Glomerular visceral epithelial cell (primary cell): Measurements from ENCODE around the gene ZNF444.

Experiments
- DNase-seq: peaks from one replicate; pipeline ENCODE4 v3.0.0-alpha.2; 2016; ENCODE audit errors: extremely low spot score

Gene ZNF444

DNA sequence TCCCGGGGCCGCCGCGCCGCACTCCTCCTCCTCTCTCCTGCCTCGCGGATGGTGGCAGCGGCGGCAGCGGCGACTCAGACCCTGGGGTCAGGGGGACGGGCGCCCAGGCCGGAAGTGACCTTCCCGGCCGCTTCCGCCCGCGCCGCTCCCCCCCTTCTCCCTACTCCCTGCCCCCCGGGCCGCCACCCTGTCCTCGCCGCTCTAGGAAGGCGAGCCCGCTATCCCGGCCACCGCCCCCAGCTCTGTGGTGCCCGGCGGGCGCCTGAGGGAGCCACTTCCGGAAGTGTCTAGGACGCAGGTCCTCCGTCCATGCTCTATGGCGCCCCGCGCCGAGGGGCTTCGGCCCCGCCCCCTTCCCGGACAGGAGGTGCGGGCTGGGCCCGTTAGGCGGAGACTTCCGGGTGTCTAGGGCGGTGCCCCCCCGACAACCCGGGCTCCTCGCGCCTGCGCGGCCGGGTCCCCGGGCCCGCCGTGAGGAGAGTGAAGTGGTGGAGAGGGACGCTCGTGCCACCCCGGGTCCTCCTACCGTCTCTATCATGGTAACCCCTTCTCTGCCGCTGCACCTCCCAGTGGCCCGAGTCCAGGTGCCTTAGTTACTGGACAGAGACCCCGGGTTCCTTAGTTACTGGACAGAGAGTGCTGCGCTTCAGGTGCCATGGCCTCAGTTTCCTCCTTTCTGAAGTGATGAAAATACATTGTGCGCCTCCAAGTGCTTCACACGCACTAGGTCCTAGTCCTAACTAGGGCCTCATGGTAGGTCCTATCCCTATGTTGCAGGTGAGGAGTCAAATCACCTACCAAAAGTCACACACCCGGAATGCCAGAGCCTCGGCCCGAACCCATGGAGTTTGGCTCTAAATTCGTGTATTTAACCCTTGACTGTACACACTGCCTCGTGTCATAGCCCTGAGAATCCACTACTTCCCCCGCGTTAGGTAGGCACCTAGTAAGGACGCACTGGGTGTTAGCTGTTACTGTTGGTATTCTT is 19.6 kb upstream of the ZNF444 start, which contains the start of gene ZNF787:
Gene ZNF787 (minus strand): TSS at position 116 of the 988 bp plus-strand sequence. CDS start 18,078 bp downstream, outside the sequence.
- peak; percentile 99 for DNase-seq

DNA sequence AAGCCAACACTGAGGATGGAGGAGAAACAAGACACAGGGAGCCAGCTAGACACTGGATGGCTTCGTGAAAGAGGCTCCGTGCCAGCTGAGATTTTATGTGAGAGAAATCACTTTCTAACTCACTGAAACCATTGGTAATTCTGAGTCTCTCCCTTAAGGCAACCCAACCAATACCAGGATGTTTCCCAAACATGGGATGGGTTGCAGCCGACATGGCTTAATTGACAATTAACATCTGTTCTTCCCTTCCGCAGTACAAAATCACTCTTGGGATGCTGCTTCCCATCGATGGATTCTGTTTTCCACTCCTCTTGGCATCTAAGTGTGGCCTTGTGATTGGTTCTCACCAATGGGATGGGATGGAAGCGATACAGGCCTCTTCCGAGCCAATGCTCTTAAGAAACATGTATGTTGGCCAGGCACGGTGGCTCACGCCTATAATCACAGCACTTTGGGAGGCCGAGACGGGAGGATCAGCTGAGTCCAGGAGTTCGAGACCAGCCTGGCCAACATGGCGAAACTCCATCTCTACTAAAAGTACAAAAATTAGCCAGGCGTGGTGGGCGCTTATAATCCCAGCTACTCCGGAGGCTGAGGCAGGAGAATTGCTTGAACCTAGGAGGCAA is 17.7 kb upstream of the ZNF444 start:
- DNase-seq, result no peak

DNA sequence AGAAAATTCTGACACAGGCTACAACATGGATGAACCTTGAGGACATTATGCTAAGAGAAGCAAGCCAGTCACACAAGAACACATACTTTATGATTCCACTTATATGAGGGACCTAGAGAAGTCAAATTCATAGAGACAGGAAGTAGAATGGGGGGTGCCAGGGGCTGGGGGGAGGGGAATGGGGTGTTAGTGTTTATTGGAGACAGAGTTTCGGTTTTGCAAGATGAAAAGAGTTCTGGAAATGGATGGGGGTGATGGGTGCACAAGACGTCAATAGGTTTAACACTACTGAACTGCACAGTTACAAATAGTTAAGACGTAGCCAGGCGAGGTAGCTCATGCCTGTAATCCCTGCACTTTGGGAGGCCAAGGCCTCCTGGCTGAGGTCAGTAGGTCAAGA is 16.5 kb upstream of the ZNF444 start:
- DNase-seq, result no peak

DNA sequence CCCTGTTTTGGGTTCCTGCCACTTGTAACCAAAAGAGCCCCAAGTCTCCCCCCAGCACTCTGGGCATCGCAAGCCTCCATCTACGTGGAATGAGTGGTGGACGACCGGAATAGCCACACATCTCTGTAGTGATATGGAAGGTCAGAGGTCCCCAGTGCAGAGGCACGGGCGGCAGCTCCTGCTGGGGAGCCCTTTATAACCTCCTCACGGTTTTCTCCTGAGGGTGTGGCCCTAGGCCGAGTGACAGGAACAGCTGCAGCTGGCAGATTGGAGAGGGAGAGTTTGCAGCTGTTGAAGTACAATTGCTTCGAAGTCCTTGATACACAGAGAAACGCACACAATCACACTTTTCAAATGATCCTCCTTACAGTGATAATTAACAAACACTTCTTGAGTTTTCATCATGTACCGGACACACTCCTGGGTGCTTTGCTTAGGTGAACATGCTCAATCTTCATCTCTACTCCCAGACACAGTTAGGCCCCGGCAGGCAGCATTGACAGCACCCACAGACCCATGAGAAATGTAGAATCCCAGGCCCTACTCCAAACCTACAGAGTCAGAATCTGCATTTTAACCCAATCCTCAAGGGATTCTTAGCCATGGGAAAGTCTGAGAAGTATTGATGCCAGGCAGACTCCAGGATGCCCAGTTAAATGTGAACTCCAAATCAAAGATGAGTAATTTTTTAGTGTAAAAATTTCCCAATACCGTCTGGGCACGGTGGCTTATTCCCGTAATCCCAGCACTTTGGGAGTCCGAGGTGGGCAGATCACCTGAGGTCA is 15.1 kb upstream of the ZNF444 start:
- DNase-seq, result no peak

DNA sequence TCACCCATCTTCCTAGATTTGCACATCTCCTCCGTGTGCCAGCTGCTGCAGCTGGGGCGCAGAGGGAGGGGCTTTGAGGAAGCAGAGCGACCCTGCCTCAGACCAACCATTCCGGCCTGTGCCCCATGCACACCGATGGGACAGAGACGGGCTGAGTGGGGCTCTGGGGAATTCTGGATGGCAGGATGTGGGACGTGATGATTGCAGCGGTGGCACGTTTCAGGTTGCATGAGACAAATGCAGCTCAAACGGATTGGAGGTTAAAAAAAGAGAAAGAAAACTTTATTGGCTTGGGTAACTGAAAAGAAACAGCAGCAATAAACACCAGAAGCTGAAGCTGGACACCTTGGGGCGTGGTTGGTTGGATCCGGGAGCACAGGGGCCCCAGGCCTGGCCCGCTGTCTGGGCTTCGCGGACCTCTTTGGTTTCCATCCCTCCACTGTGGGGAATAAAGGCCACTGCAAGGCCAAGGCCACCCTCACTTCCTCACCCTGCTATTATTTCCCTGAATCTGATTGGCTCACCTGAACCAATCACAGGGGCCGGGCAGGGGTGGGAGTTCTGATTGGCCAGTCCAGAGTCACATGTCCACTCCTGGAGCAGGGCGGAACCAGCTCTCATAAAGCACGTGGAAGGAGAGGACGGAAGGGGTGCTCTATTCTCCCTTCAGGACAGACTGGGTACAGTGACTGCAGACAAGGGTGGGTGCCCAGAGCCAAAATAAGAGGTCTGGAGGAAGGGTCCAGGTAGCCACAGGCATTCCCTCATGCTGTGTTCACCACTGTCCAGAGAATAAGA is 13.9 kb upstream of the ZNF444 start:
- DNase-seq, result no peak

DNA sequence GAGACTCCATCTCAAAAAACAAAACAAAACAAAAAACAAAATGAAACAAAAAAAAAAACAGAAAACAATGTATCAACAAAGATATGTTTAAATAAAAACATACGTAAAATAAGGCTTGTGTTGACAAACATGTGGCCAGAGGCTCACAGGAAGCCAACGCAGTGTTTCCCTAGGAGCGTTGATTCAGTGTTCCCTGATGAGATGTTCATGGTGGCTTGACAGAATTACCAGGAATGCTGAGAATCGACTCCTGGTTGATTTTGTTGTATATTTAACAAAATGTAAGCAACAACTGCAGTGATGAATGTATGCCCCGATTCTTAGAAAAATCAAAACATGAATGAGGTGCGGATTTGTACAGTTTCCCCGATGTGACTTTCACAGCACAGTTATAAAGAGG is 11.1 kb upstream of the ZNF444 start:
- DNase-seq, result no peak

DNA sequence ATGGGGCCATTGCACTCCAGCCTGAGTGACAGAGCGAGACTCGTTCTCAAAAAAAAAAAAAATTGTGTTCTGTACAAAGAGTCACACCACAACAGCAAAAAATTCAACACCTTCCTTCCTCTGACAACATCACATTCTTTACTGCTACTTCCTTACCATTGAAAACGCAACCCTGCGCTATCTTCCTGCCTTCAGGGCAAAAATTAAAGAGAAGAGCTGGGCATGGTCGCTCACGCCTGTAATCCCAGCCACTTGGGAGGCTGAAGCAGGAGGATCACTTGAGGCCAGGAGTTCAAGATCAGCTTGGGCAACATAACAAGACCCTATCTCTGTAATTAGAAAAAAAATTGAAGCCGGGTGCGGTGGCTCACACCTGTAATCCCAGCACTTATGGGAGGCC is 9.4 kb upstream of the ZNF444 start:
- no peak for DNase-seq

DNA sequence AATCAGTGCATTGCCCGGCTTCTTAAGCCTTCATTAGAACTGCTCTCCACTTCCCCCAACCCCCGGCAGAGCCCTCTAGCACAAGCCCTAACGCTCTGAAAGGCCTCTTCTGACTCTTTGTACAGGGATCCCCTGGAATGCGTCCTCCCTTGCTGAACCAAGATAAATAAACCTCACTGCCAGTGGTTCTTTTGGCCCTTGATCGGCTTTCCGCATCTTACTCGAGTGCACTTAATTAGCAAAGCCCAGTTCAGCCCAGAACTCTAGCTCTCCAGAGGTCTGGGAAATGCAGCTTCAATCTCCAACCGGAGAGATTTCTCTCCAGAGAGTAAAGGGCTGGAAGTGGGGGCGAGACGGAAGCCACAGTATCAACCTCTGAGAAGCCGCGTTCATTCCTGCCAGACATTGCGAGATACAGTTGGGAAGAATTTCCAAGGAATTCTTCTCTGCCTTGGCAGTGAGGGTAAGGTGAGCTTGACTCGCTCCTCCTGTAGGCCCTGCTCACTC is 8.7 kb upstream of the ZNF444 start:
- no peak for DNase-seq

DNA sequence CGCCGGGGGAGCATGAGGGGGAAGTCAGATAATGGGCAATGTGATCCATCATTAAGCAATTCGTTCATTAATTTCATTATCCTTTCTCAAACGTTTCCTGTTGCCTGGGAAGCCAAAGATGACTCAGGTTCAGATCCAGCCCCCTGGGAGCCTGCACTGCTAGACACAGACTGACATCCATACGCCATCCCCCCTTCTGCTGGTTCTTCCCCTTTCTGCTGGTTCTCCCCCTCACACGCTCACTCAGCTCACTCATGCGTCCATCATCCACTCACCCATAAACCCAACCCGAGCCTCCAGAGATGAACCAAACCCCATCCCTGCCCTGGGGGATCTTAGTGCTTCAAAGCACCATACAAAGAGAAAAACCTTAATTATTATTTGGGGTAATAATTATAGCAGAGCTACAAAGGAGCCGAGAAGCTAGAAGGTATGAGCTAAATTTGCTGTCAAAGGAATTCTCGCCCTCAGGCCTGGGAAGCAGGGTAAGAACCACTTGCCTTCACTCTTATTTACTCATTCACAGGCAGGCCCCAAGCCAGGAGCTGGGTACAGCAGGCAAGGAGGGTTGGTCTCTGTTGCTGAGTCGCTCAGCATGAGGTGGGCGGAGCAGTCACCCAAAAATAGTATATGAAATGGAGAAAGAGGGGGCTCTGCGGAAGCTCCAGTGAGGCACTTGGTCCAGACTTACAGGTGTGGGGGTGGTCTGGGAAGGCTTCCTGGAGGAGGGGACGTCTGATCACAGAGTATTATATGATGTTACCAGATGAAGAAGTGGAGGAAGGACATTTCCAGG is 7.0 kb upstream of the ZNF444 start:
- no peak for DNase-seq

DNA sequence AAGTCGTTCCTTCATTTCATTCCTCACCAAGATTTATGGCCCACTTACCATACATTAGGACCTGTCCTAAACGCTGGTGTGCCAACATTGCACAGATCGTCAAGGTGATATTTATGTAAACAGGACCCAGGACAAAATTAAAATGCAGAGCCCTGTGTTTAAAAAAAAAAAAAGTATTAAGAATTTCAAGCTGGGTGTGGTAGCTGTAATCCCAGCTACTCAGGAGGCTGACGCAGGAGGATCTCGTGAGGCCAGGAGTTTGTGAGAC is 6.5 kb upstream of the ZNF444 start:
- DNase-seq, result no peak

DNA sequence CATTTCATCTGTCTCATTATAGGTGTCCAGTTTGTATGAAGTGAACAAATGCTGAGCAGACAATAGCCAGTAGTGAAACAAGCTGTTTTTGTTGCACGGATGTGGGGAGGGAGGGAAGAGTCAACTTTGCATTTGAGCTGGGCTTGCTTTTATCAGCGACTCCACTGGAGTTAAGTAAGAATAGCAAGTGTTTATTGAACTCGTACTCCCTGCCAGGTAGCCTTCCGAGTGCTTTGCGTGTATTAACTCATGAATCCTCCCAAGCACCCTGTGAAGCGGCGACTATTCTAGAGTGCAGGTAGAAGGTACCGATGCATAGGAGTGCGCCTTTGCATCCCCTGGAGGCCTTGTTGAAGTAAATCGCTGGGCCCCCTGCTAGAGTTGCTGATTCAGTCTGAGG is 4.7 kb upstream of the ZNF444 start:
- no peak for DNase-seq

DNA sequence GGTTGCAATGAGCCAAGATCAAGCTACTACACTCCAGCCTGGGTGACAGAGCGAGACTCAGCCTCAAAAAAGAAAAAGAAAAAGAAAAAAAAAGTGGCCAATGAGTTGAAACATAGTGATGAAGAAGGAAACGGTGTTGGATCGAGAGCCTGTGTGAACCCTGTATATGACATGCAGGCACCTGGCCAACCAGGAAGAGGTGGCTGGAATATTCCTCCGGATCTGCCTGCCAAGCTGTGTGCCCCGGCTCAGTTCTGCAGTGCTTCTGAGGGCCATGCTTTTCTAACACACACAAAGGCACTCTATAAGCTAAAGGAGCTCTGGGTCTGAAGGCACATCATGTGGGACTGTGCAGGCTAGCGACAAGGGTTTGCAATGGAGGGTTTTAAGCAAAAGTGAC is 3.7 kb upstream of the ZNF444 start:
- no peak for DNase-seq

DNA sequence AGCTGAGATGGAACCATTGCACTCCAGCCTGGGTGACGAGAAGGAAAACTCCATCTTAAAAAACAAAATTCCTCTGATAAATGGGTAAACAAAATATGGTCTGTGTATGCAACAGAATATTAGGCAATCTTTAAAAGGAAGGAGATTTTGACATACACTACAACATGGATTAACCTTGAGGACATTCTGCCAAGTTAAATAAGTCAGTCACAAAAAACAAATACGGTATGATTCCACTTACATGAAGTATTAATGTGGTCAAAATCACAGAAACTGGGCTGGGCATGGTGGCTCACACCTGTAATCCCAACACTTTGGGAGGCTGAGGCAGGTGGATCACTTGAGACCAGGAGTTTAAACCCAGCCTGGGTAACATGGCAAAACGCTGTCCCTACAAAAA is 3.0 kb upstream of the ZNF444 start:
- no peak for DNase-seq

DNA sequence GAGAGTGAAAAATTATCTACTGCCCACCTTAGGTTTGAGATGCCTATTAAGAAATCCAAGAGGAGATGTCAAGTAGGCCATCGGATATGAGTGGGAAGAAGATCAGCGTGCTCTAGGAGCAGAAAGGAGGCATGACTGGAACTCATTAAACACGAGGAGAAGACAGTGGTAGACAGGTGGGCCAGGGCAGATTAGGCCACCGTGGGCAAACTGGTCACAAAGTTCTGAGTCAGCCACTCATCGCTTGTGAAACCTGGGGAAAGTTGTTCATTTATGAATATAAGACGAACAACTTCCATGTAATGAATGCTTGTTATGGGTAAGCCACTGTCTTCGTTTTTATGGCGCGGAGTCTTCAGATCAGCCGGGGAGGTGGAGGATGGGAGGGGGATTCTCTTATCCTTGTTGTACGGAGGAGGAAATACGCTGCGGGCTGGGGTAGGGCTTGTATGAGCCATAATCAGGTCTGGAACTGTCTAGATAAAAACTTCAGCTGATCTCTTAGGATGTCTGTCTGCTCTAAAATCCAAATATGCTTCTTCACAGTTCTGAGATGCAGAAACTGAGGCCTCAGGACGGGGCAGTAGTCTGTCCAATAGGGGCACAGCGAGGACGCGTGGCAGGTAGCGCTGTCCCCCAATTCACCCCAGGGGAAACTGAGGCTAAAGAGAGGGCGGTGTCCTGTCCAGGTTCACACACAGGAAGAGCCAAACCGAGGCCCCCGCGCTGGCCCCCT is 1.1 kb upstream of the ZNF444 start:
- DNase-seq, result no peak

DNA sequence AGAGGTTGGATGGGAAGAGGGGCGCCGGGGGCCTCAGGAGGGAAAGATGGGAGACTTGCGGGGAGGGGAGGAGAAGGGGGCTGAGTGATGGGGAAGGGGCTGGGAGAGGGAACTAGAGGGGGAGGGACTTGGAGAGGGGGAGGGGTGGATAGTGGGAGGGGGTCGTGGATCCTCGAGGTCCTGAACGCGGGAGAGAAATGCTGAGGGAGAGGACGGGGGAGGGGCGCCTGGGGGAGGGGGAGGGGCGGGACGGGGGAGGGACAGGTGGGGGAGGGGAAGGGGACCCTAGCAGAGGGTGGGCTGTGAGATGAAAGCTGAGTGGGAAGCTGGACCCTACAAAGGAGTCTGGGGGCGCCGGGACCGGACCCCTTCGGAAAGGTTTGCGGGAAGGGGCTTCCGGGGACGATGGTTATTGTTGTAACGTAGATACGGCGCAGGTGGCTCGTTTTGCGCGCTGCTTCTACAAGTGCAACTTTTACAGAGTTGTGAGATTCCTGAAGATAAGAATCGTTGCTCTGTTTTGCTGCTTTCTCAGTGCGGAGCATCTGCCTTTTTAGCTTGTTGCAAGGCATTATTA is 418 bp downstream of the ZNF444 start:
- DNase-seq, result no peak

DNA sequence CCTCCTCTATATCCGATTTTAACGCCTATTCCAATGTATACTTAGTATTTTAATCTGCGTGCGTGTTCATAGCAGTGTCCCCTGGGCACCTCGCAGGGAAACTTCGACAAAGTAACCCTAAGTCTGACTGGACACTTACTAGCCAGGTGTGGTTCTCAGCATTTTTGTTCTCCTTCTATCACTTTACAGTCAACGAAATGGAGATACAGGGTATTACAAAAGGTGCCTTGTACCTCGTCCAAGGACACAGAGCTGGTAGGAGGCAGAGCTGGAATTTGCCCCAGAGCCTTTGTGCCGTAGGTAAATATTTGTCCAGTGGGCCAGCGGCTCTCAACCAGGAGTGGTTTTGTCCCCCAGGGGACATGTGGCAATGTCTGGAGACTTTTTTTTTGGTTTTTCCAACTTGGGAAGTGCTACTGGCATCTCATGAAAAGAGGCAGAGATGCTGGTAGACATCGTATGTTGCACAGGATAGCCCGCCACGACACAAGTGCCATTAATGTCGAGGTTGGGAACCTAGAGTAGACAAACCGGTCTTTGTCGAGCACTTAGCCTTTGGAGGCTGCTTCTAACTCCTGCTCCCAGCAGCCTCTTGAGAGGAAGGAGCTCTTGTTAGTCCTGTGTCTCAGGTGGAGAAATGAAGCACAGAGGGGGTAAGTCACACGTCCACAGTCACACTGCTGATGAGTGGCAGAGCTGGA is 1.1 kb downstream of the ZNF444 start:
- no peak for DNase-seq

DNA sequence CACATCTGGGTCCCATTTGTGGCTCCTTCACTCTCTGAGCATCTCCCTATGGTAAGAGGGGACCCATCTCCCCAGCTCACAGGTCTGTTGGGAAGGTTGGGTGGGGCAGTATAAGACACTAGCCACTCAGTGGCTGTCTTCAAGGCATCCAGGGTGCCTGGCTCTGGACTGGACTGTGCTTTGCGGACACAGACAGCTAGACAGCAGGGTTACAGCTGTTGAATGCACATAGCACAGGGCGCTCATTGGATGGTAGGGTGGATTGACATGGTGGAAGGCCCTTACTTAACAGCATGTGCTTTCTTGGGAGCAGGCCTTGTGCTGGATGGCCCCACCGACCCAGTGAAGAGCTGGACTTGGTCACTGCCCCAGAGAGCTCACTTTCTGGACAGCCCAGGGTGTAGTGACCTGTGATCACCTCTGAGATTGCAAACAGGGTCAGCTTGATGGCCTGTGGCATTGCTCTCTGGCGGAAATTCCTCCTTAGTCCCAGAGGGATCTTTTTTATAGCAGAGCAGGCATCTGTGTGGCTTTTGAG is 1.9 kb downstream of the ZNF444 start:
- no peak for DNase-seq

DNA sequence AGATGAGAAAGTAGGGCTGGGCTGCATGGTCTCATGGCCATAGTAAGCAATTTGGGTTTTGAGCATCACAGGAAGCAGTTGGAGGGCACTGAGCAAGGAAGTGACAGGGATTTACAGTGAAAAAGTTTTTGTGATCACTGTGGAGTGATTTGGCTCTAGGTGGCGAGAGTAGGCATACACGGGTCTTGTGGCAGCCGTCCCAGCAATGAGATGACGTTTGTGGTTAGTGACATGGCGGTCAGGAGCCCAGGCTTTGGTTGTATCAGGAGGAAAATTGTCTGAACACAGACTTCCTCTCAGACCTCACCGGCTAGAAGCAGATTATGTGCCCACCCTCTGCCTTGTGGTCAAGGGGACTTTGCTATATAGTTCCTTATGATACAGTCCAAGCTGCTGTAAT is 3.3 kb downstream of the ZNF444 start:
- DNase-seq, result no peak

DNA sequence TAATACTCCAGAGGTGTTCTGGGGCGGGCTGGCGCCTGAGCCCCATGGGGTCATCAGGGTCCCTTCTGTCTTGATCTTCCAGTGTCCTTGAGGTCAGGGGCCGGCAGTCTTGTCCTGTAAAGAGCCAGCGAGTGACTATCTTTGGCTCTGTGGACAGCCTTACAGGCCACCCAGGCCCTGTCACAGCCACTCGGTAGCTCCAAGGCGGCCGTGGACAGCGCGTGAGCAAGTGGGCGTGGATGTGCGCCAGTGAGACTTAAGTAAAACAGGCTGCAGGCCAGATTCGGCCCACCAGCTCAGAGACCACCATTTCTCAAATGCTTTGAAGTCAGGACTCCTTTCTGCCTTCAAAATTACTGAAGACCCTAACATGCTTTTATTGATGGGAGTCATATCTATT is 3.7 kb downstream of the ZNF444 start:
- no peak for DNase-seq
